ENCODE results near the gene DPP6. TPM values are rescaled to one million over a fixed set of nuclear protein-coding genes. Genes with fewer than 3 reads are reported as not detected.
"Not testable (repeated sequence)": the region's sequence is repeated elsewhere in the genome, so short reads cannot be mapped to it uniquely, and the experiment has no call there.

The DPP6 gene
- total RNA-seq, 1 experiment from 2014 or later = not detected

DNA sequence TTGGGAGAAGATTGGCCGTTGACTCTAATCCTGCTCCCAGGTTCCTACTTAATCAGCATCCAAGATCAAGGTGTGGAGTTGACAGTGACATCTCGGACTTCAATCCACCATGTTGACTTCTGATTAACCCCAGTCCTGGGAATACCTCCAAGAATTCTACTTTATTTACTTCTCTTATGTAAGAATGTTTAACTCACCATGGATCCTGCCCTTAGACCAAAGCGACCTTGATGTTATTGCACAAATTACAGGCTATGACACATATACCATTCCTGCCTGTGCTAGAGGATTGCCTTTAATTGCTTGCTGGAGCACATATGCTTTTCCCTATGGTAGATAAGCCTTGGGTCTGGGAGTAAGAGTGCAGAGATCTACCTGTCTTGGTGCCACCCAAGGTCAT is 28.1 kb downstream of the DPP6 start:
- POLR2A ChIA-PET (ENCODE audit: low non-redundant PET); H3K4me1 ChIP-seq (ENCODE audit: insufficient read depth, low read length, poor library complexity, severe bottlenecking); BruUV-seq (replicated peaks); H3K27me3 ChIP-seq (replicated peaks; ENCODE audit: insufficient read depth, low read depth, low read length, poor library complexity); CTCF ChIA-PET; DNase-seq (ENCODE audit: low spot score); H3K36me3 ChIP-seq (ENCODE audit: insufficient read depth, low read length, poor library complexity, severe bottlenecking); H3K27ac ChIP-seq (ENCODE audit: low read depth, low read length, poor library complexity, severe bottlenecking); H3K4me3 ChIP-seq (ENCODE audit: low read depth, low read length, poor library complexity, severe bottlenecking); H3K9me3 ChIP-seq (ENCODE audit: low read depth, low read length, poor library complexity, severe bottlenecking); intact Hi-C loops (cut with micrococcal nuclease; ENCODE audit: unreplicated experiment): not testable (repeated sequence)

- POLR2A ChIA-PET (ENCODE audit: low non-redundant PET); H3K4me3 ChIP-seq (ENCODE audit: low read depth, low read length, poor library complexity, severe bottlenecking); H3K27ac ChIP-seq (ENCODE audit: low read depth, low read length, poor library complexity, severe bottlenecking); DNase-seq (ENCODE audit: low spot score); intact Hi-C loops (cut with micrococcal nuclease; ENCODE audit: unreplicated experiment); H3K36me3 ChIP-seq (ENCODE audit: insufficient read depth, low read length, poor library complexity, severe bottlenecking); CTCF ChIA-PET; H3K27me3 ChIP-seq (replicated peaks; ENCODE audit: insufficient read depth, low read depth, low read length, poor library complexity); BruUV-seq (replicated peaks); H3K9me3 ChIP-seq (ENCODE audit: low read depth, low read length, poor library complexity, severe bottlenecking); H3K4me1 ChIP-seq (ENCODE audit: insufficient read depth, low read length, poor library complexity, severe bottlenecking): not testable (repeated sequence)
Observed at GRCh38 chr7:154087037-154087725, 35.0 kb downstream of the DPP6 start.

DNA sequence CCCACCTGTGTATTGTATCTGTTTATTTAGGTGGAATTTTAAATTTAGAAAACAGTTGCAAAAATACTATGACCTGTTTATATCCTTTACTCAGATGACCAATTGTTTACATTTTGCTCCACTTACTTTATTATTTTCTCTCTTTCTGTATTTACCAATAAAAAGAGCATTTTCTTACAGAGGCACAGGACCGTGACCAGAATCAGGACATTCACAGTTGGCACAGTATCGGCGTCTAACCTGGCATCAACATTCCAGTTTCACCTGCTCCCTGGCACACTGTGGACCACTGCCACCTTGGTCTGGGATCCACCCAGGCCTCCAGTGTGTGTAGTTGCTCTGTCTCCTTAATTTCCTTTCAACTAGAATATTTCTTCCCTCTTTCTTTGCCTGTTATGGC is 39.9 kb downstream of the DPP6 start:
- intact Hi-C loops (cut with micrococcal nuclease; ENCODE audit: unreplicated experiment); CTCF ChIA-PET; H3K27ac ChIP-seq (ENCODE audit: low read depth, low read length, poor library complexity, severe bottlenecking); H3K9me3 ChIP-seq (ENCODE audit: low read depth, low read length, poor library complexity, severe bottlenecking); BruUV-seq (replicated peaks); H3K4me3 ChIP-seq (ENCODE audit: low read depth, low read length, poor library complexity, severe bottlenecking); DNase-seq (ENCODE audit: low spot score); POLR2A ChIA-PET (ENCODE audit: low non-redundant PET); H3K27me3 ChIP-seq (replicated peaks; ENCODE audit: insufficient read depth, low read depth, low read length, poor library complexity); H3K36me3 ChIP-seq (ENCODE audit: insufficient read depth, low read length, poor library complexity, severe bottlenecking); H3K4me1 ChIP-seq (ENCODE audit: insufficient read depth, low read length, poor library complexity, severe bottlenecking): not testable (repeated sequence)

GRCh38 chr7:154095201-154095600 is 43.0 kb downstream of the DPP6 start:
- H3K4me1 ChIP-seq (ENCODE audit: insufficient read depth, low read length, poor library complexity, severe bottlenecking); H3K4me3 ChIP-seq (ENCODE audit: low read depth, low read length, poor library complexity, severe bottlenecking); intact Hi-C loops (cut with micrococcal nuclease; ENCODE audit: unreplicated experiment); DNase-seq (ENCODE audit: low spot score); POLR2A ChIA-PET (ENCODE audit: low non-redundant PET); BruUV-seq (replicated peaks); H3K36me3 ChIP-seq (ENCODE audit: insufficient read depth, low read length, poor library complexity, severe bottlenecking); CTCF ChIA-PET; H3K27ac ChIP-seq (ENCODE audit: low read depth, low read length, poor library complexity, severe bottlenecking); H3K27me3 ChIP-seq (replicated peaks; ENCODE audit: insufficient read depth, low read depth, low read length, poor library complexity); H3K9me3 ChIP-seq (ENCODE audit: low read depth, low read length, poor library complexity, severe bottlenecking): not testable (repeated sequence)

DNA sequence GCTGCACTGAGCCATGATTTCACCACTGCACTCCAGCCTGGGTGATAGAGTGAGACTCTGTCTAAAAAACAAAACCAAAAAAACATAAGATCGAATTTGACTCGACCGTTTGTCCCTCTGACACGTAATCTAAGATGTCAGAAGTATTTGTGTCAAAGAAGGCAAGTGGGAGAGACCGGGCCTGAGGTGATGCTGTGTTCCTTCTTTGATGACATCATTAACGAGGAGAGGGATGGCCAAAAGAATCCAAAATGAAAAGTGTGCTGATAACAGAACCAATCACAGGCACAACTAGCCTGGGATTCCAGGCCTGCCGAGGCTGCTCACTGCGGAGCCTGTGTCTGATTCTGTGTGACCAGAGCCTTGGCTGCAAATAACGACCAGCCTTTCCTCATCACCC is 52.9 kb downstream of the DPP6 start:
- H3K9me3 ChIP-seq (ENCODE audit: low read depth, low read length, poor library complexity, severe bottlenecking); H3K36me3 ChIP-seq (ENCODE audit: insufficient read depth, low read length, poor library complexity, severe bottlenecking); H3K4me3 ChIP-seq (ENCODE audit: low read depth, low read length, poor library complexity, severe bottlenecking); DNase-seq (ENCODE audit: low spot score); POLR2A ChIA-PET (ENCODE audit: low non-redundant PET); BruUV-seq (replicated peaks); H3K27ac ChIP-seq (ENCODE audit: low read depth, low read length, poor library complexity, severe bottlenecking); H3K4me1 ChIP-seq (ENCODE audit: insufficient read depth, low read length, poor library complexity, severe bottlenecking); H3K27me3 ChIP-seq (replicated peaks; ENCODE audit: insufficient read depth, low read depth, low read length, poor library complexity); CTCF ChIA-PET; intact Hi-C loops (cut with micrococcal nuclease; ENCODE audit: unreplicated experiment): not testable (repeated sequence)

DNA sequence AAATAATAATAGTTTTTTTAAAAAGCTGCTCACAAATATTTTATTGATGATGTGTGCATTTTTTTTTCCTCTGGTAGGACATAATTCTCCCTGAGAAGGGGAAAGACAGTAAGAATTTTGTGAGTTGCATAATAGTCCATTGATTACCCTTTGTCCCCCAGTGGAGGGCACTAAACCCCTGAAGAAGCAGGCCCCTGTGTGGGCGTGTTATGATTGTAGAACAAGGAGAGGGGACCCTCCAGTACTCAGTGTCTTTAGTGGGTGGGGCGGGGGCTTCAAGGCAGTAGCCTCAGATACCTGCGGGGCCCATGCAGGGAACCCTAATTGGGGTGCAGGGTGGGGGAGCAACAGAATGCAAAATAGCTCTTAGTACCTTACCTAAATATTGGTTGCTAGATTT is 57.4 kb downstream of the DPP6 start:
- BruUV-seq (replicated peaks); H3K4me3 ChIP-seq (ENCODE audit: low read depth, low read length, poor library complexity, severe bottlenecking); POLR2A ChIA-PET (ENCODE audit: low non-redundant PET); H3K9me3 ChIP-seq (ENCODE audit: low read depth, low read length, poor library complexity, severe bottlenecking); H3K4me1 ChIP-seq (ENCODE audit: insufficient read depth, low read length, poor library complexity, severe bottlenecking); H3K27ac ChIP-seq (ENCODE audit: low read depth, low read length, poor library complexity, severe bottlenecking); CTCF ChIA-PET; DNase-seq (ENCODE audit: low spot score); H3K27me3 ChIP-seq (replicated peaks; ENCODE audit: insufficient read depth, low read depth, low read length, poor library complexity); H3K36me3 ChIP-seq (ENCODE audit: insufficient read depth, low read length, poor library complexity, severe bottlenecking); intact Hi-C loops (cut with micrococcal nuclease; ENCODE audit: unreplicated experiment): not testable (repeated sequence)

DNA sequence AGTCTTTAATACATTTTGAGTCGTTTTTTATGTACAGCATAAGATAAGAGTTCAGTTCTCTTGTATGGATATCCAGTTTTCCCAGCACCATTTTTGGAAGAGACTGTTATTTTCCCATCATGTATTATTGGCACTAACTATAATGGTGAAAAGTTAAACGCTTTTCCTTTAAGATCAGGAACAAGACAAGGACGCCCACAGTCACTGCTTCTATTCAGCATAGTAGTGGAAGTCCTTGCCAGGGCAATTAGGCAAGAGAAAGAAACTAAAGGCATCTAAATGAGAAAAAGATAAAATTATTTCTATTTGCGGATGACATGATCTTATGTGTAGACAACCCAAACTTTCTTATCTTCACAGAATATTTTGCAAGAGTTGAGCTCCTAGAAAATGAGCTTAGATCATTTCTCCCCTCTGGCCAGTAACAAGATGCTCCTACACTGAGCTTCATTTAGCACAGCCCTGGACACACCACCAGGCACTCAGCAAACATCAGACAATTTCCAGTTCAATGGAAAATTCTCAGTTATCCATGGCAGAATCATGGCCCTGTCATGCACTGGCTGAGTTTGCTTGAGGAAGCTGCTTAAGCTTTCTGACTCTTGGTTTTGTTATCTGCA is 61.6 kb downstream of the DPP6 start:
- H3K36me3 ChIP-seq (ENCODE audit: insufficient read depth, low read length, poor library complexity, severe bottlenecking); H3K27me3 ChIP-seq (replicated peaks; ENCODE audit: insufficient read depth, low read depth, low read length, poor library complexity); H3K4me3 ChIP-seq (ENCODE audit: low read depth, low read length, poor library complexity, severe bottlenecking); DNase-seq (ENCODE audit: low spot score); BruUV-seq (replicated peaks); intact Hi-C loops (cut with micrococcal nuclease; ENCODE audit: unreplicated experiment); POLR2A ChIA-PET (ENCODE audit: low non-redundant PET); H3K27ac ChIP-seq (ENCODE audit: low read depth, low read length, poor library complexity, severe bottlenecking); H3K9me3 ChIP-seq (ENCODE audit: low read depth, low read length, poor library complexity, severe bottlenecking); H3K4me1 ChIP-seq (ENCODE audit: insufficient read depth, low read length, poor library complexity, severe bottlenecking); CTCF ChIA-PET: not testable (repeated sequence)

Measured in A673 (cell line).